Keratinocyte (primary cell): ENCODE results near the gene LZTS2. TPM values are rescaled to one million over a fixed set of nuclear protein-coding genes. Genes with fewer than 3 reads are reported as not detected.

Source experiments
- DNase-seq: peaks from one replicate; pipeline ENCODE4 v3.0.0-alpha.2; 2011; ENCODE audit warnings: low read depth, missing footprints, low spot score
- FAIRE-seq: peaks from 2 replicates; lab custom pipeline; 2011; peaks lifted over from hg19 to GRCh38; lab: Jason Lieb, UNC
- H2AFZ ChIP-seq: 2 replicates; pipeline ENCODE4 v1.6.0; 2012; ENCODE audit warnings: low read length, control low read depth, inconsistent platforms; ENCODE audit not compliant: control insufficient read depth
- H3K27ac ChIP-seq: 2 replicates; pipeline ENCODE4 v1.5.1; 2011; ENCODE audit warnings: low read length; ENCODE audit not compliant: control insufficient read depth, insufficient read depth
- H3K27me3 ChIP-seq: 3 replicates; pipeline ENCODE4 v1.6.0; 2011; ENCODE audit warnings: low read length; ENCODE audit not compliant: control insufficient read depth, insufficient read depth; ENCODE audit errors: extremely low read depth
- H3K36me3 ChIP-seq, 2 experiments: 2 replicates in 1 of 2; 3 replicates in 1 of 2; pipeline ENCODE4 v1.5.1; 2011; ENCODE audit warnings: low read length in 2 of 2, mild to moderate bottlenecking in 1 of 2; ENCODE audit not compliant: control insufficient read depth in 2 of 2, insufficient read depth in 2 of 2; ENCODE audit errors: extremely low read depth in 1 of 2
- H3K4me1 ChIP-seq: 3 replicates; pipeline ENCODE4 v1.5.1; 2011; ENCODE audit warnings: low read length; ENCODE audit not compliant: control insufficient read depth, insufficient read depth; ENCODE audit errors: extremely low read depth
- H3K4me2 ChIP-seq: 3 replicates; pipeline ENCODE4 v1.6.0; 2011; ENCODE audit warnings: low read depth, low read length; ENCODE audit not compliant: control insufficient read depth, insufficient read depth; ENCODE audit errors: extremely low read depth
- H3K4me3 ChIP-seq, 3 experiments: fragments of 200-600 bp in 1 of 3; sonication (generic) in 1 of 3; 2 replicates in 2 of 3; 3 replicates in 1 of 3; pipeline ENCODE4 v1.5.1; 2011 to 2016; ENCODE audit warnings: low read length in 3 of 3, mild to moderate bottlenecking in 3 of 3, control low read depth in 2 of 3, inconsistent platforms in 1 of 3, low read depth in 1 of 3, mixed read lengths in 1 of 3, mixed run types in 1 of 3, moderate library complexity in 1 of 3; ENCODE audit not compliant: control insufficient read depth in 2 of 3, insufficient read depth in 2 of 3; ENCODE audit errors: extremely low read depth in 1 of 3
- H3K79me2 ChIP-seq: 2 replicates; pipeline ENCODE4 v1.6.0; 2012; ENCODE audit warnings: low read length; ENCODE audit not compliant: control insufficient read depth, insufficient read depth
- H3K9ac ChIP-seq: 3 replicates; pipeline ENCODE4 v1.6.0; 2011; ENCODE audit warnings: low read length; ENCODE audit not compliant: control insufficient read depth, insufficient read depth; ENCODE audit errors: extremely low read depth
- H3K9me1 ChIP-seq: 3 replicates; pipeline ENCODE4 v1.6.0; 2011; ENCODE audit warnings: low read length; ENCODE audit not compliant: control insufficient read depth, insufficient read depth; ENCODE audit errors: extremely low read depth
- H3K9me3 ChIP-seq: 2 replicates; pipeline ENCODE4 v1.5.1; 2012; ENCODE audit warnings: low read depth, low read length; ENCODE audit not compliant: control insufficient read depth
- H4K20me1 ChIP-seq: 3 replicates; pipeline ENCODE4 v1.6.0; 2011; ENCODE audit warnings: low read length; ENCODE audit not compliant: control insufficient read depth, insufficient read depth; ENCODE audit errors: extremely low read depth
- CTCF ChIP-seq, 3 experiments: IDR thresholded peaks in 1 of 3; conservative IDR thresholded peaks in 1 of 3; optimal IDR thresholded peaks in 1 of 3; 2 replicates in 2 of 3; 3 replicates in 1 of 3; pipeline versions ENCODE3 to v1.5.1; 2011; ENCODE audit warnings: low read length in 3 of 3, mild to moderate bottlenecking in 3 of 3, moderate library complexity in 2 of 3, control low read depth in 1 of 3, inconsistent platforms in 1 of 3; ENCODE audit not compliant: insufficient read depth in 2 of 3; ENCODE audit errors: extremely low read depth in 1 of 3
- EZH2 ChIP-seq: IDR thresholded peaks from one replicate; pipeline ENCODE4 v1.6.1; 2012; ENCODE audit warnings: inconsistent platforms, mild to moderate bottlenecking, low read length, moderate library complexity
- dilution Hi-C: fragments of 300-500 bp; cut with MboI; formaldehyde crosslinking; loops from one replicate; pipeline ENCODE4 v1.7.0; 2020; ENCODE audit warnings: low sequenced_read_pairs; ENCODE audit not compliant: extremely low pct_ligation_motif_present
- polyA plus RNA-seq, 5 experiments: library from polyadenylated mRNA; depleted of rRNA in 3 of 5; stranded (reverse) in 3 of 5; stranded (forward) in 1 of 5; unstranded in 1 of 5; fragments of >200 nt; gene quantifications; 1 replicate in 1 of 5; 2 replicates in 3 of 5; 3 replicates in 1 of 5; pipeline versions ENCODE4 v1.2.1 to v1.2.3, GENCODE V29; 2011 to 2012; ENCODE audit warnings: missing spikeins in 2 of 5, low read depth in 1 of 5, low replicate concordance in 1 of 5

LZTS2 gene
- polyA plus RNA-seq, 1 donor (not counting 4 experiments of a cell fraction or from before 2014, with no cell fraction given), result 18.6 TPM

DNA sequence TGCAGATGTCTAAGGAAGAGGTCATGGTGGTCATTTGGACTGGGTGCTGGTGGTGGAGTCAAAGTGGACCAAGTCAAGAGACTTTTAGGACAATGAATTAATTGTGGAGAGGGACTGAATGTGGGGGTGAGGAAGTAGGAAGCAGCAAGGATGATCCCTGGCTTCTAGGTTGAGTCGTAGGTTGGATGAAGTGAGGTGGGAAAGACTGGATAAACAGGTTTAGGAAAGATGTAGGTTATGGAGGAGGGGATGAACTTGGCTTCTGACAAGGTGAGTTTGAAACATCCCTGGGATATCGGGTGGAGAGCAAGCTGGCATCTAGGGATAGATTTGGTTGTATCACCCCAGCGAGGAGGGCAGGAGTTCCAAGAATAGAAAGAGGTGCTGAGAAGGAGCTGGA lies 22.7 kb upstream of the LZTS2 start:
- H3K27ac ChIP-seq, result no peak overlapping the region
- no peak for TF ChIP-seq EZH2
- TF ChIP-seq CTCF (optimal IDR thresholded peaks at IDR 0.05 in 1 of 3, IDR thresholded peaks at IDR 0.05 in 1 of 3, conservative IDR thresholded peaks at IDR 0.05 in 1 of 3; ENCODE audit: extremely low read depth in 1 of 3, insufficient read depth in 2 of 3, low read length in 3 of 3), result no peak
- peaks cover 5 to 7% of the 10 kb centered on the region in 2 experiments for H3K36me3 ChIP-seq
- no peak overlapping the region for H3K9ac ChIP-seq
- FAIRE-seq (no peak), DNase-seq (no peak)
- H3K4me2 ChIP-seq, result no peak overlapping the region
- H3K9me3 ChIP-seq, result no peaks in the 10 kb centered on the region
- H3K9me1 ChIP-seq, result no peaks in the 10 kb centered on the region
- H3K27me3 ChIP-seq, result no peaks in the 10 kb centered on the region
- no peak overlapping the region for H2AFZ ChIP-seq
- dilution Hi-C loops, result no loop called here
- no peaks in the 10 kb centered on the region for H3K4me1 ChIP-seq
- H4K20me1 ChIP-seq, result no peaks in the 10 kb centered on the region
- H3K79me2 ChIP-seq, result no peaks in the 10 kb centered on the region
- H3K4me3 ChIP-seq, result no peak overlapping the region

DNA sequence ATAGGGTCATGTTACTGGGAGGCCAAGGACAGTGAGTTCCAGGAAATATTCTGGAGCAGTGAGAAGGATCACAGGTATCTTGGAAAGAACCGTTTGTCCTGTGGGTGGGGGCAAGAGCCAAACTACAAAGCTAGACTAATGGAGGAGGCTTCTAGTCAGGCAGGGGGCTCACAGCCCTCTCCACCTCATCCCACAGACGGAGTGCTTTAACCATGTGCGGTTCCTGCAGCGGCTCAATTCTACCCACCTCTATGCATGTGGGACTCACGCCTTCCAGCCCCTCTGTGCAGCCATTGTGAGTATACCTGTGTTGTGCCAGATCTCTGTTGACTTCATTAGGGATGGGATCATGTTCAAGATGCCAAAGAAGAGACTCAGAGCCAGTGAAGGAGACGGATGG lies 22.2 kb upstream of the LZTS2 start:
- no peaks in the 10 kb centered on the region for H3K79me2 ChIP-seq
- no peak overlapping the region for H3K4me2 ChIP-seq
- H3K4me3 ChIP-seq, result no peak overlapping the region
- H3K27me3 ChIP-seq, result no peaks in the 10 kb centered on the region
- no peaks in the 10 kb centered on the region for H4K20me1 ChIP-seq
- H3K4me1 ChIP-seq, result no peaks in the 10 kb centered on the region
- H3K9me3 ChIP-seq, result no peaks in the 10 kb centered on the region
- H3K36me3 ChIP-seq, result peaks cover 7% of the 10 kb centered on the region in 2 experiments
- H3K9me1 ChIP-seq, result no peaks in the 10 kb centered on the region
- H2AFZ ChIP-seq, result no peak overlapping the region
- no peak overlapping the region for H3K9ac ChIP-seq
- FAIRE-seq, result no peak
- H3K27ac ChIP-seq, result no peak overlapping the region
- dilution Hi-C loops, result no loop called here
- no peak for DNase-seq
- TF ChIP-seq CTCF (optimal IDR thresholded peaks at IDR 0.05 in 1 of 3, IDR thresholded peaks at IDR 0.05 in 1 of 3, conservative IDR thresholded peaks at IDR 0.05 in 1 of 3; ENCODE audit: extremely low read depth in 1 of 3, insufficient read depth in 2 of 3, low read length in 3 of 3), result no peak
- TF ChIP-seq EZH2, result no peak
